A549 (cell line): ENCODE data around the gene MRPL18. TPM values are rescaled to one million over a fixed set of nuclear protein-coding genes. Genes with fewer than 3 reads are reported as not detected.

ENCODE experiments used
- ATAC-seq, 2 experiments: fragments of 200-7000 bp in 1 of 2; fragments of >200 bp in 1 of 2; cut with Nextera tagmentation in 1 of 2; cut with Tn5 transposase in 1 of 2; 3 replicates each; pipeline versions ENCODE4 v1.8.0 to v1.9.1; 2018 to 2020; ENCODE audit warnings: mild to moderate bottlenecking in 1 of 2, moderate library complexity in 1 of 2
- CTCF ChIA-PET: fragments of 300-600 bp; sonication (Branson Sonifier 250); formaldehyde crosslinking; extraction: SDS; loops from one replicate; lab custom pipeline; 2021; ENCODE audit warnings: antibody characterized with exemption, inconsistent platforms; lab: Yijun Ruan, JAX
- POLR2A ChIA-PET: fragments of 350-600 bp; formaldehyde crosslinking; extraction: SDS; loops from one replicate; lab custom pipeline; 2021; ENCODE audit warnings: antibody characterized with exemption, inconsistent platforms; lab: Yijun Ruan, JAX
- DNase-seq, 2 experiments: peaks; one replicate each; pipeline versions ENCODE4 v3.0.0 to v3.0.0-alpha.2; 2011 to 2016; ENCODE audit warnings: low read depth in 1 of 2, low spot score in 1 of 2
- FAIRE-seq: peaks from 2 replicates; lab custom pipeline; 2011; peaks lifted over from hg19 to GRCh38; lab: Jason Lieb, UNC
- H3K27ac ChIP-seq, 2 experiments: fragments of >200 bp; sonication (Bioruptor Twin); formaldehyde crosslinking; 3 replicates each; pipeline ENCODE4 v1.5.1; 2016 to 2017
- H3K4me1 ChIP-seq: fragments of >200 bp; sonication (Bioruptor Twin); formaldehyde crosslinking; 3 replicates; pipeline ENCODE4 v1.6.1; 2016
- H3K4me2 ChIP-seq: fragments of >200 bp; sonication (Bioruptor Twin); formaldehyde crosslinking; 3 replicates; pipeline ENCODE4 v1.6.1; 2016
- H3K4me3 ChIP-seq: fragments of >200 bp; sonication (Bioruptor Twin); formaldehyde crosslinking; 3 replicates; pipeline ENCODE4 v1.5.1; 2016
- H3K9me3 ChIP-seq: fragments of >200 bp; sonication (Bioruptor Twin); formaldehyde crosslinking; 3 replicates; pipeline ENCODE4 v1.6.1; 2016
- CBX8 ChIP-seq: fragments of 200-600 bp; sonication (generic); IDR thresholded peaks from 2 replicates; pipeline ENCODE4 v1.6.1; 2016
- CEBPB ChIP-seq, 2 experiments: fragments of >200 bp in 1 of 2; sonication (Bioruptor Twin) in 1 of 2; formaldehyde crosslinking in 1 of 2; IDR thresholded peaks; 2 replicates each; pipeline ENCODE4 v1.6.1; 2012 to 2016
- EHF ChIP-seq: fragments of 250-450 bp; sonication (Bioruptor Pico); IDR thresholded peaks from 2 replicates; pipeline ENCODE4 v1.5.0; 2020; ENCODE audit warnings: mild to moderate bottlenecking
- FOSB ChIP-seq: fragments of 250-450 bp; sonication (Bioruptor Pico); IDR thresholded peaks from 2 replicates; pipeline ENCODE4 v1.5.0; 2020; ENCODE audit warnings: mild to moderate bottlenecking, moderate library complexity
- HDAC2 ChIP-seq: fragments of 200-600 bp; sonication (generic); IDR thresholded peaks from 2 replicates; pipeline ENCODE4 v1.6.1; 2016
- HOXB13 ChIP-seq: fragments of 250-450 bp; sonication (Bioruptor Pico); IDR thresholded peaks from 2 replicates; pipeline ENCODE4 v1.5.0; 2020; ENCODE audit warnings: low read depth, mild to moderate bottlenecking, moderate library complexity
- REST ChIP-seq: fragments of 200-600 bp; sonication (generic); IDR thresholded peaks from 2 replicates; pipeline ENCODE4 v1.6.1; 2016; ENCODE audit warnings: antibody characterized with exemption, mild to moderate bottlenecking, moderate library complexity
- RNF2 ChIP-seq: fragments of 200-600 bp; sonication (generic); IDR thresholded peaks from 2 replicates; pipeline ENCODE4 v1.6.1; 2016; ENCODE audit warnings: low read depth, mild to moderate bottlenecking, antibody characterized with exemption, moderate library complexity, borderline replicate concordance
- SREBF2 ChIP-seq: fragments of 450-650 bp; IDR thresholded peaks from 2 replicates; pipeline ENCODE4 v1.6.1; 2014; ENCODE audit warnings: mild to moderate bottlenecking, moderate library complexity
- TFCP2L1 ChIP-seq: fragments of 250-450 bp; sonication (Bioruptor Pico); IDR thresholded peaks from 2 replicates; pipeline ENCODE4 v1.5.0; 2021; ENCODE audit warnings: mild to moderate bottlenecking
- TP53 ChIP-seq: fragments of 250-450 bp; sonication (Bioruptor Pico); IDR thresholded peaks from 2 replicates; pipeline ENCODE4 v1.5.0; 2021; ENCODE audit warnings: mild to moderate bottlenecking, moderate library complexity
- USF2 ChIP-seq: fragments of 450-650 bp; IDR thresholded peaks from 2 replicates; pipeline ENCODE4 v1.6.1; 2014; ENCODE audit warnings: antibody characterized with exemption
- ZNF302 ChIP-seq: fragments of 250-450 bp; sonication (Bioruptor Pico); IDR thresholded peaks from 2 replicates; pipeline ENCODE4 v1.9.0; 2021; ENCODE audit warnings: inconsistent platforms, mild to moderate bottlenecking, moderate library complexity
- WGBS: methylation state at CpG from one replicate; pipeline ENCODE4 v1.1.6; 2017; ENCODE audit errors: missing lambda C conversion rate; 5-methylcytosine and 5-hydroxymethylcytosine counted together
- polyA plus RNA-seq, 4 experiments: library from polyadenylated mRNA; depleted of rRNA in 3 of 4; stranded (reverse); fragments of >200 nt; fragmentation: RNase III in 1 of 4; extraction: RNeasy Plus Mini Kit Qiagen cat#74134 plus additional on column Dnase treatment in 1 of 4; gene quantifications; 2 replicates in 3 of 4; 3 replicates in 1 of 4; pipeline ENCODE4 v1.2.3, GENCODE V29; 2011 to 2017
- TF ChIP-seq, protein P1 (sequence below): IDR thresholded peaks from 2 replicates; pipeline ENCODE4 v1.6.1; 2012
- TF ChIP-seq, protein P2 (sequence below): fragments of >200 bp; sonication (Bioruptor Twin); formaldehyde crosslinking; IDR thresholded peaks from 2 replicates; pipeline ENCODE4 v1.6.1; 2016

The MRPL18 gene
- polyA plus RNA-seq, 2 of the 4 experiments (the other 2 are of a cell fraction): 115 to 142 TPM

DNA sequence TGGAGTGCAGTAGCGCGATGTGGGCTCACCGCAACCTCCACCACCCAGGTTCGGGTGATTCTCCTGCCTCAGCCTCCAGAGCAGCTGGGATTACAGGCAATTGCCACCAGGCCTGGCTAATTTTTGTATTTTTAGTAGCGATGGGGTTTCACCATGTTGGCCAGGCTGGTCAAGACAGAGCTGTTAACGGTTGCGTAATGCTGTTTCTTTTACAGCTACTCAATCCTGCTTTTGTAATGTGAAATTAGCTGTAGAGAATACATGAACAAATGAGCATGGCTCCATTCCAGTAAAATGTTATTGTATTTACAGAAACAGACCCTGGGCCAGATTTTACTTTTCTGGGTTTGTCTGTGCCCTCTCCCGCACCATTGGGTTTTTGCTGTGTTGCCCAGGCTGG, 11.7 kb downstream of the MRPL18 start:
- Histone ChIP-seq H3K27ac (no peak overlapping the region), H3K4me3 (no peak overlapping the region), H3K9me3 (no peaks in the 10 kb centered on the region), H3K4me2 (no peak overlapping the region), H3K4me1 (no peaks in the 10 kb centered on the region)
- POLR2A ChIA-PET: no interaction called here
- 0 out of 4 replicates have a peak, but pooled peaks of 1 of the 2 experiments have one; percentile 30 for TF ChIP-seq CEBPB (IDR thresholded peaks at IDR 0.05)
- TF ChIP-seq HDAC2: no peak
- TF ChIP-seq RNF2: no peak
- TF ChIP-seq, protein P1, sequence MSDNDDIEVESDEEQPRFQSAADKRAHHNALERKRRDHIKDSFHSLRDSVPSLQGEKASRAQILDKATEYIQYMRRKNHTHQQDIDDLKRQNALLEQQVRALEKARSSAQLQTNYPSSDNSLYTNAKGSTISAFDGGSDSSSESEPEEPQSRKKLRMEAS: no peak
- 96% methylated on average over 8 of the region's 8 CpGs for WGBS
- FAIRE-seq (no peak), DNase-seq (no peak), ATAC-seq (no peak)
- CTCF ChIA-PET: interaction anchor here (0.7 to 1.1 kb wide), 2 partner anchors 11 to 931 kb away, joined by 3 read pairs; no protein-coding TSS in a partner anchor

DNA sequence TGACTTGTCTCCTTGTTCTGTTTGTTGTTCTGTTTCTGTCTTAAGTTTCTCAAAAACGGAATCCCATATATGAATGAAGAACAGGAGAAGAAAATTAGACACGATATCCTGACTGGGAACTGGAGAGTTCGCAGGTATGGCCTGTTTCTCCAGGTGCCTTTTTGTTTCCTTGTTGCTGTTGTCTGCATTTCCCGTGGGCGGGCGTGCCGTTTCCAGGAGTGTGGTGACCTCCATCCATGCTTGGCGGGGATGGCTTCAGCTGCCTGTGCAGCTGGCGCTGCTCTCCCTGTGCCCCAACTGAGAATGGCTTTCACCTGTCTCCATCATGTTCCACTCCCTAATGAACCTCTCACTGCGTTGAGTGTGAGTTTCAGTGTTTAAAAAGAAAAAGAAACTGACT, 14.2 kb downstream of the MRPL18 start:
- ATAC-seq (no peak), FAIRE-seq (no peak), DNase-seq (no peak)
- no peak overlapping the region for H3K4me3 ChIP-seq
- ChIA-PET POLR2A (no interaction called here), CTCF (no interaction called here)
- H3K27ac ChIP-seq: no peak overlapping the region
- H3K4me1 ChIP-seq: no peaks in the 10 kb centered on the region
- TF ChIP-seq EHF (CRISPR knock-in tag) (no peak), USF2 (no peak), REST (no peak), SREBF2 (no peak)
- H3K4me2 ChIP-seq: no peak overlapping the region
- WGBS: 75% methylated on average over 8 of the region's 10 CpGs
- no peaks in the 10 kb centered on the region for H3K9me3 ChIP-seq

DNA sequence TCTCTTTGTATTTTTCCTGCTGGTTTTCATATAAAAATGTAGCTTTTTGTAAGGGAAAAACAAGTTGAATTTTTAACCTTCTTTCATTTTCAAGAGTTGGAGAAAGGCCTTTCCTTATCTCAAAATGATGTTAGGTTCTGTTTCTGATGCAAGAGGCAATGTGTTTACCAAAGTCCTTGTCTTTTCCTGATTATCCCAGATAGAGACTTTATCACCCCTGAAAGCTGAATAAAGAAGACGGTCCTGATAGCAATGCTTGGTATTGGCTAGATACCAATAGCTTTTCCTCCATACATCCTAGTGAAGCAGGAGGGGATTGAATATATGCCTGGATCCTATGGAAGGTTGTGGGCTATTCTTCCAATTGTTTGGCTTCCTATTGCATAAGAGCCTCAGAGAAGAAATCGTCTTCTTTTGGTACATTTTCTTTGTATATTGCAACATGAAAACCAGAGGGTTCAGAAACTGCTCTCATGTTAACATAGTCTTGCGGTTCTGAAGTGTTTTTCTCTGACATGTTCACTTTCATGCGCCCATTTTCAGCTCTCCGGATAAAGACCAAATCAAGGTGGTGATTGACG, 15.3 kb downstream of the MRPL18 start:
- FAIRE-seq (no peak), ATAC-seq (no peak), DNase-seq (no peak)
- no peaks in the 10 kb centered on the region for H3K4me1 ChIP-seq
- TF ChIP-seq USF2 (no peak), TP53 (CRISPR knock-in tag) (no peak), ZNF302 (CRISPR knock-in tag) (no peak), TFCP2L1 (CRISPR knock-in tag) (no peak), CBX8 (no peak), FOSB (CRISPR knock-in tag) (no peak), HOXB13 (CRISPR knock-in tag) (no peak)
- TF ChIP-seq, protein P2, sequence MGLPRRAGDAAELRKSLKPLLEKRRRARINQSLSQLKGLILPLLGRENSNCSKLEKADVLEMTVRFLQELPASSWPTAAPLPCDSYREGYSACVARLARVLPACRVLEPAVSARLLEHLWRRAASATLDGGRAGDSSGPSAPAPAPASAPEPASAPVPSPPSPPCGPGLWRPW: no peak
- CTCF ChIA-PET: interaction anchor here (1.6 kb wide), 1 partner anchor 15 kb away, joined by 4 read pairs; the partner anchor contains the start of gene MRPL18
- H3K4me2 ChIP-seq: no peak overlapping the region
- no peak overlapping the region for H3K27ac ChIP-seq
- H3K4me3 ChIP-seq: no peak overlapping the region
- 88% methylated on average over 6 of the region's 6 CpGs for WGBS
- POLR2A ChIA-PET: interaction anchor here (1.2 kb wide), 1 partner anchor 15 kb away, joined by 3 read pairs; the partner anchor contains the start of gene MRPL18
- H3K9me3 ChIP-seq: no peaks in the 10 kb centered on the region
